ENCODE measurements around the gene ATP11A.

DNA sequence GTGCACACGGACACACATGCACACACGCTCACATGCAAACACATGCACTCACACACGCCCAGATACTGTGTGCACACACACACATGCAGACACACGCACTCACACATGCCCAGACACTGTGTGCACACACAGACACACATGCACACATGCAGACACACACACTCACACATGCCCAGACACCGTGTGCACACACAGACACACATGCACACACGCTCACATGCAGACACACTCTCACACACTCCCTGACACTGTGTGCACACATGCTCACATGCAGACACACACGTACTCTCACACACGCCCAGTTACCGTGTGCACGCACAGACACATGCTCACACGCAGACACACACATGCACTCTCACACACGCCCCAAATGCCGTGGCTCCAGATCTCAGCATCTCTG is 142.0 kb downstream of the ATP11A start:
- TF ChIP-seq, protein P1, sequence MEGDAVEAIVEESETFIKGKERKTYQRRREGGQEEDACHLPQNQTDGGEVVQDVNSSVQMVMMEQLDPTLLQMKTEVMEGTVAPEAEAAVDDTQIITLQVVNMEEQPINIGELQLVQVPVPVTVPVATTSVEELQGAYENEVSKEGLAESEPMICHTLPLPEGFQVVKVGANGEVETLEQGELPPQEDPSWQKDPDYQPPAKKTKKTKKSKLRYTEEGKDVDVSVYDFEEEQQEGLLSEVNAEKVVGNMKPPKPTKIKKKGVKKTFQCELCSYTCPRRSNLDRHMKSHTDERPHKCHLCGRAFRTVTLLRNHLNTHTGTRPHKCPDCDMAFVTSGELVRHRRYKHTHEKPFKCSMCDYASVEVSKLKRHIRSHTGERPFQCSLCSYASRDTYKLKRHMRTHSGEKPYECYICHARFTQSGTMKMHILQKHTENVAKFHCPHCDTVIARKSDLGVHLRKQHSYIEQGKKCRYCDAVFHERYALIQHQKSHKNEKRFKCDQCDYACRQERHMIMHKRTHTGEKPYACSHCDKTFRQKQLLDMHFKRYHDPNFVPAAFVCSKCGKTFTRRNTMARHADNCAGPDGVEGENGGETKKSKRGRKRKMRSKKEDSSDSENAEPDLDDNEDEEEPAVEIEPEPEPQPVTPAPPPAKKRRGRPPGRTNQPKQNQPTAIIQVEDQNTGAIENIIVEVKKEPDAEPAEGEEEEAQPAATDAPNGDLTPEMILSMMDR (IDR thresholded peaks at IDR 0.05 in 8 of 11, conservative IDR thresholded peaks at IDR 0.05 in 3 of 11): no peak
- no peak for TF ChIP-seq POLR2AphosphoS5 (IDR thresholded peaks at IDR 0.05)
